NCI-H226 (cell line): ENCODE data around the gene ABCC4.

Experiments used
- DNase-seq: peaks from one replicate; pipeline ENCODE4 v3.0.0-alpha.2; 2015

Gene ABCC4, protein sequence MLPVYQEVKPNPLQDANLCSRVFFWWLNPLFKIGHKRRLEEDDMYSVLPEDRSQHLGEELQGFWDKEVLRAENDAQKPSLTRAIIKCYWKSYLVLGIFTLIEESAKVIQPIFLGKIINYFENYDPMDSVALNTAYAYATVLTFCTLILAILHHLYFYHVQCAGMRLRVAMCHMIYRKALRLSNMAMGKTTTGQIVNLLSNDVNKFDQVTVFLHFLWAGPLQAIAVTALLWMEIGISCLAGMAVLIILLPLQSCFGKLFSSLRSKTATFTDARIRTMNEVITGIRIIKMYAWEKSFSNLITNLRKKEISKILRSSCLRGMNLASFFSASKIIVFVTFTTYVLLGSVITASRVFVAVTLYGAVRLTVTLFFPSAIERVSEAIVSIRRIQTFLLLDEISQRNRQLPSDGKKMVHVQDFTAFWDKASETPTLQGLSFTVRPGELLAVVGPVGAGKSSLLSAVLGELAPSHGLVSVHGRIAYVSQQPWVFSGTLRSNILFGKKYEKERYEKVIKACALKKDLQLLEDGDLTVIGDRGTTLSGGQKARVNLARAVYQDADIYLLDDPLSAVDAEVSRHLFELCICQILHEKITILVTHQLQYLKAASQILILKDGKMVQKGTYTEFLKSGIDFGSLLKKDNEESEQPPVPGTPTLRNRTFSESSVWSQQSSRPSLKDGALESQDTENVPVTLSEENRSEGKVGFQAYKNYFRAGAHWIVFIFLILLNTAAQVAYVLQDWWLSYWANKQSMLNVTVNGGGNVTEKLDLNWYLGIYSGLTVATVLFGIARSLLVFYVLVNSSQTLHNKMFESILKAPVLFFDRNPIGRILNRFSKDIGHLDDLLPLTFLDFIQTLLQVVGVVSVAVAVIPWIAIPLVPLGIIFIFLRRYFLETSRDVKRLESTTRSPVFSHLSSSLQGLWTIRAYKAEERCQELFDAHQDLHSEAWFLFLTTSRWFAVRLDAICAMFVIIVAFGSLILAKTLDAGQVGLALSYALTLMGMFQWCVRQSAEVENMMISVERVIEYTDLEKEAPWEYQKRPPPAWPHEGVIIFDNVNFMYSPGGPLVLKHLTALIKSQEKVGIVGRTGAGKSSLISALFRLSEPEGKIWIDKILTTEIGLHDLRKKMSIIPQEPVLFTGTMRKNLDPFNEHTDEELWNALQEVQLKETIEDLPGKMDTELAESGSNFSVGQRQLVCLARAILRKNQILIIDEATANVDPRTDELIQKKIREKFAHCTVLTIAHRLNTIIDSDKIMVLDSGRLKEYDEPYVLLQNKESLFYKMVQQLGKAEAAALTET (N-terminal part only)

DNA sequence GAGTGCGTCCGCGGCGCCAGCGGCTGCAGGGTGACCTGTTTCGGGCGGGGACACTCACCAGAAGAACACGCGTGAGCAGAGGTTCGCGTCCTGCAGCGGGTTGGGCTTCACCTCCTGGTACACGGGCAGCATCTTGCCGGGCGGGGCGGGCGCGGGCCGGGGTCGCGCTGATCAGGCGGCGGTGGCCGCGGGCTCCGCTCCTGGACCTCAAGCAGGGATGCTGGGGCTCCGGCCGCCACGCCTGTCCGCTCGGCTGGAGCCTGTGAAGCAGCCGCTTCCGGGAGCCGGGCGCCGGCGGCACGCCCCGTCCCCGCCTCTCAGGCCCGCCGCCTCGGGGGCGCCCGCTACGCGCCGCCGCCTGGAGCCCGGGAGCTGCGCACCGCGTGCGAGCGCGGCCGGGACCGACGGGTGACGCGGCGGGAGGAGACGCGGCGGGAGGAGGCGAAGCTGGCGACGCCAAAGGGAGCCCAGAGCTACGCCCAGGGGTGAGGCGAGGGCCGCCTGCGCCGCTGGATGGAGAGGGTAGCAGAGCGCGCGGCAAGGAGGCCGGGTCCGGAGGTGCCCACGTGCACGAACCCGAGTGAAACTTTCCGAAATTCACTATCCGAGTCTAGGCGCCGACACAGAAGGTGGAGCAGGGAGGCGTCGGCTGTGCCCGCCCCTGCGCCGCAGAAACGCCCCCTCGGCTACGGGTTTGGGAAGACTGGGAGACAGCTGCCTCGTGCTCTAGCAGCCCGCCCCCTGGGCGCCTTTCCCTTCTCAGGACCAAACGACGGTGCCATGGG lies at the start of gene ABCC4:
Gene ABCC4 (minus strand): TSS at position 269 of the 785 bp plus-strand sequence. CDS start 137 bp downstream, at position 132.
- peak; percentile 83 for DNase-seq

DNA sequence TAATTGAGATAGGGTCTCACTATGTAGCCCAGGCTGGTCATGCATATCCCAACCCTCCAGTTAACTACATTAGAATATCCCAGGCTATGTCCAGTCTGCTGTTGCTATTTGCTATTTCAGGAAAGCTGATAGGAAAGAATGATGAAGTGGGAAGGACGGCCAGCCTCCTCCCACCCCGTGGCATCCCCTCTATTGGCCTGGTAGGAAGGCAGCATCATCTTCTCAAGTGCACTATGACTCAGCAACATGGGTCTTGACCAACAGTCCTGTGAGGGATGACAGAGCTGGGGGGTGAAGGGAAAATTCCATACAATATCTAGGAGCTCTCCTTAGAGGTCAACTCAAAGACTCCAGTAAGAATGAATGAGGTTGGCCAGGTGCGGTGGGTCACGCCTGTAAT lies 48.0 kb upstream of the ABCC4 start:
- DNase-seq, result peak; percentile 80

DNA sequence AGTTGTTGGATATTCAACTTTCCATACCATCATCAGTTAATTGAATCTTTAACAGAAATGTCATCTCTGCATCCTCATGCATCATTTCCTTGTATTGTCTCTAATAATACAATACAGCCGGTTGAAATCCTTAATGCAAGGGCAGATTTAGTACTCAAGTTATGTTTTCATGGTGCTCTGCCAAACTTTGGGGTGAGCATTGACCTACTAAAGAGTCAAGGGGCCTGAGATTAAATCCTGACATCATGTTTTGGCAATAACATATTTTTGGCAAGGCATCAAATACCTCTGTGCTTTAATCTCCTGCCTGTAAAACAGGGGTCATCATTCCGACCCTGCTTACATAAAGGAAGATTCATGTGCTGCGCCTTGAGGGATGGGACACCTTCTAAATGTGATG lies 42.7 kb upstream of the ABCC4 start:
- peak; percentile 49 for DNase-seq

DNA sequence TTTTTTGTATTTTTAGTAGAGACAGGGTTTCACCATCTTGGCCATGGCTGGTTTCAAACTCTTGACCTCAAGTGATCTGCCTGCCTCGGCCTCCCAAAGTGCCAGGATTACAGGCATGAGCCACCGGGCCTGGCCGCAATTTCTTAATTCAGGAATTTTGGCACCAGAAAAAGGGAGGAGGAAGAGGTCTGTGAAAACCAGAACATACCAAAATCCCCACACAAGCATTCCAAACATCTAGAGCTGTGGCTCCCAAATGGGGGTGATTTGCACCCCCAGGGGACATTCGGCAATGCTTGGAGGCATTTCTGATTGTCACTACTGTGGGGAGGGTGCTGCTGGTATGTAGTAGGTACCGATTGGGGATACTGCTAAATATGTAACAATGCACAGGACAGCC lies 40.2 kb upstream of the ABCC4 start:
- peak; percentile 66 for DNase-seq

DNA sequence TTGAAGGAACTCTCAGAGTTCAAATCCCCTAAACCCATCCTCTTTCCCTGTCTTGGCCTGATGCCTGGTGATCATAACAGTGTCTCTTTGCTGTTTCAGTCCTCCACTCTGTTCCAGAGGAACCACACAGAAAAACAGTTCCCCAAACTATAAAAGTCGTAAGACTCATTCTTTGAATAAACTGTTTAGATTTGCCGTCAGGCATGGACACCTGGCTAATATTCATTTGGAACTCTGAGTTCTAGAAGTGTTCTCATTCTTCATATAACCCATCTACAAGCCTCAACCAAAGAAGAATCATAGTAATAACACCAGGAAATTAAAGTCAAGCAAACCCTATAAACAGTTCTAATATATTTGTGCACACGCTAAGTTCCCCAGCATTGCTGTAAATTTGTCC lies 37.7 kb upstream of the ABCC4 start:
- DNase-seq, result no peak

DNA sequence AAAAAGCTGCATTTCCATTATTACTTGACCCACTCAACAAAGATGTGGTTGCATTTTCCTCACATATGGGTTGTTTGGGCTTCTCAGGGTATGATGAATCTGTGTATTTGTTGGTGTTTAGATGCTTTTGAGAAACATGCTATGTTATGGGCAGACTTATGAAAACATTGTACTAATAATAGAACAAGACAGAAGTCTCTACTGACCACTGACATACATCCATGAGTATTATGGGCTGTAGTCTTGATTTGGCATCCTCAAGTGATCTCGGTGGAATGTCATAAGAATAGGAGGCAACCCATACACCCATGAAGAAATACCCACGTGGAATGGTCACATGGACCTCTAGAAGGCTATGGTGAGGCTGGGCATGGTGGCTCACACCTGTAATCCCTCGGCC lies 36.3 kb upstream of the ABCC4 start:
- no peak for DNase-seq

DNA sequence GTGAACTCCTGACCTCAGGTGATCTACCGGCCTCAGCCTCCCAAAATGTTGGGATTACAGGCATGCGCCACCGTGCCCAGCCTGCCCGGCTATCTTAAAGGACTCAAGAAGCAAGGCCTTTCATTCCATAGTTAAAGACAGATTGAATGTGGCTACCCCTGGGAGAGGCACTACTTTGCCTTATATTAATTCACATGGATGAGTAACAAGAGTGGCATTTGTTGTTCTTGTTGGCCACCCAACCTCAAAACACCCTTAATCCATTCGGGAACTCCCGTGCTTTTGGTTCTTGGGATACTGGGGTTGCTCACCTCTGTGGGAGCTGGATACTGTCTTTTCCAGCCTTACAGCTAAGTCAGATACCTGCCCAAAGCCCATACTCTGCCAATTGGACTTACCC lies 34.4 kb upstream of the ABCC4 start:
- DNase-seq, result peak; percentile 51

DNA sequence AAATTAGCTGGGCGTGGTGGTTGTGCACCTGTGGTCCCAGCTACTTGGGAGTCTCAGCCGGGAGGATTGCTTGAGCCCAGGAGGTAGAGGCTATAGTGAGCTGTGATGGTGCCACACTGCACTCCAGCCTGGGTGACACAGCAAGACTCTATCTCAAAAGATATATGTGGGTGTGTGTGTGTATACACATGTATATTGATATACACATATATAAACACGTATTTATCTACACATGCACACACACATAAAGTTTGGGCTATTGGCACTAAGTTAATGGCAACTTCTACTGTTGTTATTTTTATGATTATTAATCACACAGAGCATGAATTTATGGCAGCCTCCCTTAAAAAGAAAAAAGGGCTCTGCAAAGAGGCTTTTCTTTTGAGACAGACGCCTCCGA lies 27.1 kb upstream of the ABCC4 start:
- DNase-seq, result no peak

DNA sequence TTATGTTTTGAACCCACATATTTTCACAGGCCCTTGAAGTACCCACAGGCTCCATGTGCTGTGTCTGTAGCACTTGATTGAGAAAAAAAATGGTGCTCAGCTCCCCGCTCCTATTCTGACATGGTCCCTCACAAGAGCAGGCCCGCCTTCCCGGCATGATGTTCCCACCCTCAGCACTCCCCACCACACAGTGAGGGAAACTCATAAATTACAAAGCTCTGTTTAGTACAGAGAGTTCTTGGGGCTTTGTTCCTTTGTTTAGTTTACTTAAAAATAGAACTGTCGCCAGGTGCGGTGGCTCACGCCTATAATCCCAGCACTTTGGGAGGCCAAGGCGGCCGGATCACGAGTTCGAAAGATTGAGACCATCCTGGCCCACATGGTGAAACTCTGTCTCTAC lies 25.9 kb upstream of the ABCC4 start:
- no peak for DNase-seq

DNA sequence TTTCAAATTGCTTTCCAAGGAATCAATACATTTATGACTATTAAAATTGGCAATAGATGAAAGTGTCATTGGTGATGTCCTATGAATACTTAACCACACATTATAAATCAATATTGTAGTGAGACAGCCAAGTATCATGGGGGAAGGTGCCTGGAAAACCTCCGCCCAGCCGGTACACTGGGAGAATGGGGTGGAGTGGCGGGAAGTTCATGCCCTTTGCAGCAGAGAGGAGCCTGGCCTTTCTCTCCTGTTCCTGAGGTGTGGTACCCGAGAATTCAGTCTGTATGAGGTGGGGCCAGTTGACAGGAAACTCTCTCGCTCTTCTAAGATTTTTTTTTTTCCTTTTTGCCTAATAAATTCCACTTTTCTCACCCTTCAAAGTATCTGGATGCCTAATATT lies 25.4 kb upstream of the ABCC4 start:
- no peak for DNase-seq

DNA sequence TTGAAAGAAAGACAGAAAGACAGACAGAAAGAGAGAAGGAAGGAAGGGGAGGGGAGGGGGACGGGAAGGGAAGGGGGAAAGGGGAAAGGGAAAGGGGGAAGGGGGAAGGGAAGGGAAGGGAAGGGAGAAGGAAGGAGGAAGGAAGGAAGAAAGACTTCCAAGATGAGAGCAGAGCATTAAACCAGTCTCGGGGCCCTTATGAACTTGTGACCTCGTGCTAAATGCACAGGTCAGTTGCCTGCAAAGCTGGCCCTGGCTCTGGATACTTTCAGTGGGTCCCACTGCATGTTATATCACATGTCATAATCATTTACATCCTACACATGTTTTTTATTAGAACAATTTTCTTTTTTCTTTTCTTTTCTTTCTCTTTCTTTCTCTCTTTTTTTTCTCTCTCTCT lies 24.2 kb upstream of the ABCC4 start:
- DNase-seq, result no peak

DNA sequence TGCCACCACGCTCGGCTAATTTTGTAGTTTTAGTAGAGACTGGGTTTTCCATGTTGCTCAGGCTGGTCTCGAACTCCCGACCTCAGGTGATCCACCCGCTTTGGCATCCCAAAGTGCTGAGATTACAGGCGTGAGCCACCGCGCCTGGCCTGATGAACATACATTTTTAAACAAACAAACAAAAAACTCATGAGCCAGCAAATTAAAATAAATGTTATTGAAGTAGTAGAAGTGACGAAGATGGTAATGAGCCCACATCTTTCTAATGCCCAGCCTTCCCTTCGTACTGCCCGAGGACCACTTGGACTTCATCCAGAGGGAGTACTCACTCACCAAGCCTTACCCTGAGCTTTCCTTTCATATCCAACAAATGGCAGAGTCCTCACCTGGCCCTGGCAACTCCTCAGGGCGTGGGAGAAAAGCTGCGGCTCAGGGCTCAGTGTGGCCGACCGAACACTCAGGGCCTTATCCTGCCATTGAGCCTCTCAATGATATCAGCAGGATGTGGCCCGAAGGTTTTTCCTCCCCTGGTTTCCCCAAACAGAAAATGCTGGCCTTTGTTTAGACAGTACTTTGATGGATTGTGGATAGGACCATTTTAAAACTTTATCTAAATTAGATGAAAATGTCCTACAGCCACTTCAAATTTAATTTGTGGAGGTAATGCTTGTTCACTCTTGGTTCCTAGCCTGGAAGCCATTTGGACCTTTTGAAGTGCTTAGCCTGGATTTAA lies 22.8 kb upstream of the ABCC4 start:
- no peak for DNase-seq

DNA sequence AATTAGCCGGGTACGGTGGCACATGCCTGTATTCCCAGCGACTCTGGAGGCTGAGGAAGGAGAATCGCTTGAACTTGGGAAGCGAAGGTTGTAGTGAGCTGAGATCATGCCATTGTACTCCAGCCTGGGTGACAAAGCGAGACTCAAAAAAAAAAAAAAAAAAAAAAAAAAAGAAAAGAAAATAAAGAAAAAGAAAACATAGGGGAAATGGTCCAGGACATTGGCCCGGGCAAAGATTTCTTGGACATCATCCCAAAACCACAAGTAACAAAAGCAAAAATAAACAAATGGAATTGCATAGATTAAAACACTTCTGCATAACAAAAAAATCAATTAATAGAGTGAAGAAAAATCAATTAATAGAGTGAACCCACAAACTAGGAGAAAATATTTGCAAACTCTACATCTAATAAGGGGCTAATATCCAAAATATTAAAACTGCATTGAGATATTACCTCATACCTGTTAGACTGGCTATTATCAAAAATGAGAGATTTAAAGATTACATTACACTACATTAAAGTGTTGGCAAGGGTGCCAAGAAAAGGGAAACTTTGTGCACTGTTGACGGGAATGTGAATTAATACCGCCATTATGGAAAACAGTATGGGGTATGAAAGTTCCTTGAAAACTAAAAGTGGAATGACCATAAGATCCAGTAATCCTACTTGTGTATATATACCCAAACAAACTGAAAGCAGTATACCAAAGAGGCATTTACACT lies 18.5 kb upstream of the ABCC4 start:
- DNase-seq, result no peak

DNA sequence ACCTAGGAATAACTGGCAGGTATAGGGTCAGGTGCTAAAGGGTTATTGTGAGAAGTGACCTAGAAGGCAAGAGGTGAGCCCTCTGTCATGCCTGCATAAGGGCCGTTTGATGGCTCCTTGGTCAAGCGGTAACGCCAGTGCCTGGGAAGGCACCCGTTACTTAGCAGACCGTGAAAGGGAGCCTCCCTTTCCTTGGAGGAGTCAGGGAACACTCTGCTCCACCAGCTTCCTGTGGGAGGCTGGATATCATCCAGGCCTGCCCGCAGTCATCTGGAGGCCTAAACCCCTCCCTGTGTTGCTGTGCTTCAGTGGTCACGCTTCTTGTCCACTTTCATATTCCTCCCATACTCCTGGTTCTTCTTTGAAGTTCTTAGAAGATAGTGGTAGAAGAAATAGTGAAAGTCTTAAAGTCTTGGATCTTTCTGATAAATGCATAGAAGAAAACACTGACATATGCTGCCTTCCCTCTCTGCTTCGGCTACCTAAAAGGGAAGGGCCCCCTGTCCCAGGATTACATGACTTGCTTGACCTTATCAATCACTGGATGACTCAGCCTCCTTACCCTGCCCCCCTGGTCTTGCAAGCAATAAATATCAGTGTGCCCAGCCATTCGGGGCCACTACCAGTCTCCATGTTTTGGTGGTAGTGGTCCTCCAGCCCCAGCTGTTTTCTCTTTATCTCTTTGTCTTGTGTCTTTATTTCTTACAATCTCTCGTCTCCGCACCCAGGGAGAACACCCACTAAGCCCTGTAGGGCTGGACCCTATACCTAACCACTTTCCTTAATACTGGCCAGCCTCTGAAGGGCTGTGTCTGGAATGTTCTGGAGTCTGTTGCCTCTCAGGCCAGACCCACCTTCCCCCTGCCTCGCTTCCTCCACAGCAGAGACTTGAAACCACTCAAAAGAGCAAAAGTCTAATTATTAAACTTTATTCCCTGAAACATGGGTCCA lies 16.1 kb upstream of the ABCC4 start:
- DNase-seq, result peak; percentile 85

DNA sequence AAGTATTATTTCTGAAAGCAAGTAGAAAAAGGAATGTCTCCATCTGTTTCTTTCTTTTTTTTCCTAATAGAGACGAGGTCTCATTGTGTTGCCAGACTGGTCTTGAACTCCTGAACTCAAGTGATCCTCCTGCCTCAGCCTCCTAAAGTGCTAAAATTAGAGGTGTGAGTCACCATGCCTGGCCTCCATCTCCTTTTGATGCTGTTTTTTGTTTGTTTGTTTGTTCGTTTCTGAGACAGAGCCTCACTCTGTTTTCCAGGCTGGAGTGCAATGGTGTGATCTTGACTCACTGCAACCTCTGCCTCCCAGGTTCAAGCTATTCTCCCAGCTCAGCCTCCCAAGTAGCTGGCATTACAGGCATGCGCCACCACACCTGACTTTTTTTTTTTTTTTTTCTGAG lies 14.5 kb upstream of the ABCC4 start:
- no peak for DNase-seq

DNA sequence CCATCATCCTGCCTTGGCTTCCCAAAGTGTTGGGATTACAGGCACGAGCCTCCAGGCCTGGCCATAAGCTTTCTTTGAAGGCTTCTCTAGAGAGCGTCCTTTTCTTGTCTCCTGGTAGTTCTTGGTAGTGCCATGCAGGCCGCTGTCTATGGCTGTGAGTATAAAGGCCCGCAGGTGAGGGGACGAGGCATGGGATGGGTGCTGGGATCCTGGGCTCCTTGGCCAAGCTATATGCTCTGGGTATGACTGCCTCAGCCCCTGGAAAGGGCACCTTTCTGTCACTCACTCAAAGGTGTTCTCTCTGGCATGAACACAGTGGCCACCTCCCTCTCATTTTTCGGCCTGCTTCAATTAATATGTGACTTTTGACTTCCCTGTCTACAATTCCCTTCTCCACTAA lies 6.3 kb upstream of the ABCC4 start:
- DNase-seq, result no peak

DNA sequence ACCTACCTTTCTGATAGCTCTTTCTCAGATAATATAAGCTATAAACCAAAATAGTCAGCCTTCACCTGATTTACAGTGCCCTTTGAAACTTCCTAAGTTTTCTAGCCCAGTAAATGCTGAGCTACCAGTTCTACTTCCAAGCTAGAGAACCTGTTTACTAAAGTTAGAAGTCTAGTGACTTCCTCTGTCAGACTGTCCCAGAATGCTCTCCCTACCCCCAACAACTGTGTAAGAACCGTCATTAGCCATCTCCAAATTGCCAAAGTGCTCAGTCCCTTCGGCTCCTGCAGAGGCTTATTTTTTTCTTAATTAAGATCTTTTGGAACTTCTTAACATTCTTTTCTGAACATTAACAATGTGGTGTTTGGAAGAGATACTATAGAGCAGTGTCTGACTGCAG lies 3.2 kb upstream of the ABCC4 start:
- no peak for DNase-seq

DNA sequence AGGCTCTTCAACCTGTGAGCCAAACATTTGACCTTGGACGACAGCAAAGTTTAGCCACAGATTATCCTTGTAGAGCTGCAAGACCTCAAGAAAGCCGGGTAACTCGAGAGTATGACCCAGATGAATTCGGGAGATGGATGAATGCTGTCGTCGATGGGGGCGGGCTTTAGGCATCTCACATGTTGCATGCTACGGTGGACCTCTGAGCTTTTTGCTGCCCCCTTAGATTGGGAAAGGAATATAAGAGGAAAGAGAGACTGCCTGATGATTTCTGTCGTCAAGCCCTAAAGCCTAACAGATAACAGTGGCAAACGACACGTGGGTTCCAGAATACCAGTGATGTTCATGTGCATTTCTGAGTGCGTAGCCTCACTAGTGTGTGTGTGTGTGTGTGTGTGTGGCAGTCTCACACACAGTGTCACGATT lies 730 bp upstream of the ABCC4 start:
- DNase-seq, result no peak

DNA sequence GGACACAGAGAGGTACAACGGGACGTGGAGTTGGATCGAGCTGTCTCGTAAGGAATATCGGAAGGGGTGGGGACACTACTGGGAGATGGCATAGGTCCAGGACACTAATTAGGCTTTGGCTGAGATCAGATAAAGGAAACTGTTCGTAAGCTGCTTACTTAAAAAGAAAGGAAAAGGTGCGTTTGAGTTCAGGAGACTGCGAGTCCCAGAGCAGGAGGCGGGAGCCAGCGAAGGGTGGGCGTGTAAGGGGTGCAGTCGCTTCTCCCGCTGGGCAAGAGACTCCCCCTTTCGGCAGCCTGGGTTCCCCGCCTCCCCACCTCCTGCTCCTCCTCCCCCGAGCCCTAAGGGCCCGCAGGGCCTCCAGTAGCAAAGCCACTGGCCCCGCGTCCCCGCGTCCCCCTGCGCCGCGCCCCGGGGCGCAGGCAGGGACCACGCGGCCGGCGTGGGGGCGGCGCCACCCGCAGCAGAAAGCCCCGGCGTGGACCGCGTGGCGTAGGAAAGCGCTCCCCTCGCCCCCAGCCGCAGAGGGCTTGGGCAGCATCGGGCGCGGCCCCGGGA lies 547 bp downstream of the ABCC4 start:
- peak; percentile 77 for DNase-seq
